ENCODE results near the gene SPIN2A. TPM values are rescaled to one million over a fixed set of nuclear protein-coding genes. Genes with fewer than 3 reads are reported as not detected.
"Not testable (repeated sequence)": the region's sequence is repeated elsewhere in the genome, so short reads cannot be mapped to it uniquely, and the experiment has no call there.

Gene SPIN2A
- total RNA-seq, 4 donors from 2014 or later, result 0.48 to 1.3 (median 0.67) TPM

DNA sequence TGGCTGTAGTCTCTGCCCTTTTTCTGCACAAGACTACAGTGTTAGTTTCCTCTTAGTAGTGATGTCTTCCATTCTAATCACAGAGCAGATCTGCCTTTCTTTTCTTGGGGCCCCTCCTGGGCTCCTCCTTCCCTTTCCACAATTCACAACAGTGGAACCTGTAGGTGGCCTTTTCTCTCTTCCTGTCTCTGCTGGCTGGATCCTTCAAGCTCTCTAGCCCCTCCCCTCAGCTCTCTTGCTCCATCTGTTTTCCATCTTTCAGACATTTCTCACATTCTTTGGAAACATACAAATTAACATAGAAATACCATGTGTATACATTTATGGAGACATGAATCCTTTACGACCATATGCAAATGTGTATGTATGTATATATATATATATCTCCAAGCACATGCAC is 304 bp upstream of the SPIN2A start:
- no peak for ATAC-seq (ENCODE audit: low FRiP score)
- TF ChIP-seq, protein P1, sequence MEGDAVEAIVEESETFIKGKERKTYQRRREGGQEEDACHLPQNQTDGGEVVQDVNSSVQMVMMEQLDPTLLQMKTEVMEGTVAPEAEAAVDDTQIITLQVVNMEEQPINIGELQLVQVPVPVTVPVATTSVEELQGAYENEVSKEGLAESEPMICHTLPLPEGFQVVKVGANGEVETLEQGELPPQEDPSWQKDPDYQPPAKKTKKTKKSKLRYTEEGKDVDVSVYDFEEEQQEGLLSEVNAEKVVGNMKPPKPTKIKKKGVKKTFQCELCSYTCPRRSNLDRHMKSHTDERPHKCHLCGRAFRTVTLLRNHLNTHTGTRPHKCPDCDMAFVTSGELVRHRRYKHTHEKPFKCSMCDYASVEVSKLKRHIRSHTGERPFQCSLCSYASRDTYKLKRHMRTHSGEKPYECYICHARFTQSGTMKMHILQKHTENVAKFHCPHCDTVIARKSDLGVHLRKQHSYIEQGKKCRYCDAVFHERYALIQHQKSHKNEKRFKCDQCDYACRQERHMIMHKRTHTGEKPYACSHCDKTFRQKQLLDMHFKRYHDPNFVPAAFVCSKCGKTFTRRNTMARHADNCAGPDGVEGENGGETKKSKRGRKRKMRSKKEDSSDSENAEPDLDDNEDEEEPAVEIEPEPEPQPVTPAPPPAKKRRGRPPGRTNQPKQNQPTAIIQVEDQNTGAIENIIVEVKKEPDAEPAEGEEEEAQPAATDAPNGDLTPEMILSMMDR (IDR thresholded peaks at IDR 0.05), result no peak
- DNase-seq (ENCODE audit: low spot score), result no peak

DNA sequence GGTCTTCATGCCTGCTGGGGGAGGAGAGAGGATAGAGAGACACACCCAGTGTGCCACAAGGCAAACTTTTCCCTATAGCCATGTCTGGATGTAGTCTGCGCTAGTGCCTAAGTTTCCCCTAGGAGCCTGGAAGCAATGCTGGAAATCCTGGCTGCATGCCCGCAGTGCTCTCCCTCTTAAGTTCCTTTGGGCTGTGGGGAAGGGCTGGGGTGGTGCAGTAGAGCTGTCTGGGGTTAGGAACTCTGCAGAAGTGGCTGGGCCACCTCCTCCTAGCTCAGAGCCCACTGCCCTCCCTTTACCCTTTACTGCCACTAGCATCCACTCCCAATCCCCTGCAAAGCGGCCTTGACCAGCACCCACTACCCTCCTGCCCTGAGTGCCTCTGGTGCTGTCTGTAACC is 608 bp downstream of the SPIN2A start:
- not testable (repeated sequence) for ATAC-seq (ENCODE audit: low FRiP score); DNase-seq (ENCODE audit: low spot score)

DNA sequence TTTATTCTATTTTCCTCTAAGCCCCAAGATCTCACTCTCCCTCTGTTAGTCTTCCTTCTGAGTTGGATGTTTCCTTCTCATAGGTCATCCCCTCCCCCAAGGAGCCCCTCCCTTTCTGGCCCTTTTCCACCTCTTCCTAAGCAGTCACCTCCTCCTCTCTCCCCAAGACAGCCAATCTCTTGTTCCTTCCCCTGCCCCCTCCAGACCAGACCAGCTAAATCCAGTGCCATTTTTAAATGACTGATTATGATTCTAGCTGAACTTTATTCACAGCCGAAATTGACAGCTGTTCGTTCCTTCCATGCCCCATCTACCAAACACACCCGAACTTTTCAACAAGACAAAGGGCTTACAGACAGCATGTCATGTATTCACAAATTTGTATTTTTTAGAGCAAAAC is 1.9 kb downstream of the SPIN2A start:
- no peak for ATAC-seq (ENCODE audit: low FRiP score)
- TF ChIP-seq, protein P1 (IDR thresholded peaks at IDR 0.05), result no peak
- DNase-seq (ENCODE audit: low spot score), result no peak

DNA sequence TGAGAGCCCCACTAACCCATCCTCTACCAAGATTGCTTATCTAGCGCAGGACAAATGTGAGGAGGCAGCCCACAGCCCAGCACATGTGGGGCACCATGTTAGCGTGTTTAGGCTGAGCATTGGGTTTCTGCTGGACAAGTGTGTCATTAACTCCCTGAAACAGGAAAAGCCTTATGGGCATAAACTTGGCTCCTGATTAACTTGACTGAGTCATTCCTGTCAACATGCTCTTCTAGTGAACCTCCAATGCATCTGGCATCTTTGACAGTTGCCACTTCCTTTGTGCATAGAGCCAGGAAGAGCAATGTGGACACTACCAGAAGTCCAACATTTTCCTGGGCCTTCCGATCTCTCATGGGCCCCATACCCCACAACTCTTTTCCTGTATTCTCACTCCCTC is 2.5 kb downstream of the SPIN2A start:
- DNase-seq (ENCODE audit: low spot score), result no peak
- ATAC-seq (ENCODE audit: low FRiP score), result no peak
- TF ChIP-seq, protein P1 (IDR thresholded peaks at IDR 0.05), result no peak

DNA sequence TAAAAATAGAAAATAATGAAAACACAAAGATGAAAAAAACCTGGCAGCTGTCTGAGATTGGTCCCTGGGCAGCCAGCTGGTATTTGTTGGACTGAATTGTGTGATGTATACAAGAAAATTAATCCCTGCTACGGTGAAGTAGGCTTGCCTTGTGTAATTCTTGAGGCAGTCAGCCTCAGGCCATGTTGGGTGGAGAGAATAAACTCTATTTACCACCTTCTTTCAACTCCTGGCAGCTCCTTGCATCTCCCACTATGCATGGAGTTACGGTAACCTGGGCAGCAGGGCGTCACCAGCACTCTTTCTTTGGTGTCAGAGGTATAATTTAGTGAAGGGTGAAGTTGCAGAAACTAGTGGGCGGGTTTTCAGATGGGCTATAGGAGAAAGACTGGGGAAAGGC is 3.5 kb downstream of the SPIN2A start:
- DNase-seq (ENCODE audit: low spot score) (no peak), ATAC-seq (ENCODE audit: low FRiP score) (no peak)
- TF ChIP-seq, protein P1 (IDR thresholded peaks at IDR 0.05), result no peak

DNA sequence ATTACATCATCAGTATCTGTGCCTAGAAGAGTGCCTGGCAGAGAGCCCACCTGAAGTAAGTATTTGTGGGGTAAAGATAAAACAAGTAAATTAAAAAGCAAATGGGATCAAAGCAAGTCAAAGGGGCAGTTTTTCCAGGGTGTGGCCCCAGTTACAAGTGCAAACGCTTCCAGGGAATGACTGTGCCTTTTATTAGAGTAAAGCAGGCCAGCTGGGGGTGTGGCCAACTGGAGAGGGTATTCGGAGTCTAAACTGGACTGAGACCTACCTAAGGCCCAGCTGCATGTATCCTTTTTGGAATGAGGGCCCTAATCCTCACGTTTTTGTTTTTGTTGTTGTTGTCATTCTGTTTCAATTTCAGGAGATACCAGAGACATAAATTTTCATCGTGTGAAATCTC is 3.9 kb downstream of the SPIN2A start:
- not testable (repeated sequence) for ATAC-seq (ENCODE audit: low FRiP score); DNase-seq (ENCODE audit: low spot score)

DNA sequence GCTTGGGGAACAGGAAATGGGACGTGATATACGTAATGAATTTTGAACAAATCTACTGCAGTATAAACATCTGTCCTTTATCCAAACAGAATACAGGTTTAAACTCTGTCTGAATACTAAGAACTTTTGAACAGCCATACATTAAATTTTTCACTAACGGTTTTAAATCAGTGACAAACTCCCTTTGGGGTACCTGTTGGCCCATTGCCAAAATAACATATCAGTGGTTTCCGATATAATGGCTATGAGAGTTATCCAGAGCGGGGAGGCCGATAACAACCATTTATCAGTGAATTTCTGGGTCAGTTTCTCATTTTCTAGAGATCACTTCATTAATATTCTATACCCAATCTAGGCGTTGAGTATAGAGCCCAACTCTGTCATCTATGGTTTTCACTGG is 5.2 kb downstream of the SPIN2A start:
- TF ChIP-seq, protein P1 (IDR thresholded peaks at IDR 0.05), result no peak
- no peak for DNase-seq (ENCODE audit: low spot score)
- ATAC-seq (ENCODE audit: low FRiP score), result no peak

DNA sequence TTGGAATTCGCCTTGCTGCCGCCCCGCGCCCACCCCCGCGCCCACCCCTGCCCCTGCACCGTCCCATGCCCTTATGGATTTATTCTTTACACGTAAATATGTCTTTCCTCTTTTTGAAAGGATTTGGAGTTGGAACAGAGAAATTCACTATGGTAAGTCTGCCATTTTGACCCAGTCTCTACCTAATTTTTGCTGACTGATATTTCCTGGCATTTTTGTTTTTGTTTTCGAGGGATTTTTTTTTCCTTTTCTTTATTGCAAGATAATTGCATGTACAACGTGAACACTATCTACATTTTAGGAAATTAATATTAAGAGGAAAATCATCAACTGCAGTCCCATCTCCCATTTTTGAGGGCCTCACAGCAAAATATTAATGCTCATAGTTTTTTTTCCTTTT is 15.4 kb downstream of the SPIN2A start:
- no peak for DNase-seq (ENCODE audit: low spot score)
- TF ChIP-seq, protein P1 (IDR thresholded peaks at IDR 0.05), result no peak
- no peak for ATAC-seq (ENCODE audit: low FRiP score)
